Measurements from ENCODE around the gene SPRY4.

- TF ChIP-seq EZH2 (IDR thresholded peaks at IDR 0.05): no peak
- TF ChIP-seq POLR2AphosphoS5 (IDR thresholded peaks at IDR 0.05; ENCODE audit: borderline replicate concordance, low read depth, low read length): no peak
- no peak for TF ChIP-seq FOXP2 (optimal IDR thresholded peaks at IDR 0.05; ENCODE audit: control extremely low read depth, extremely low read length, insufficient read depth)
Observed at GRCh38 chr5:142262683-142263082, 62.1 kb downstream of the SPRY4 start.

Measured in SK-N-MC (cell line).